PC-9 (cell line): ENCODE results near the gene CCDC138. TPM values are rescaled to one million over a fixed set of nuclear protein-coding genes. Genes with fewer than 3 reads are reported as not detected.
A peak's percentile ranks its signal among the peaks of the same experiment; 100 is the strongest.

ENCODE experiments used
- BruUV-seq: library from RNA; stranded (reverse); fragments of 400-500 nt; replicated peaks from 2 replicates; lab custom pipeline; 2021; lab: Mats Ljungman, UMichigan
- CTCF ChIA-PET: fragments of 300-600 bp; sonication (Branson Sonifier 250); formaldehyde crosslinking; loops from one replicate; lab custom pipeline; 2022; ENCODE audit warnings: antibody characterized with exemption; lab: Charles Lee
- POLR2A ChIA-PET: fragments of 300-600 bp; sonication (Branson Sonifier 250); formaldehyde crosslinking; loops from one replicate; lab custom pipeline; 2022; ENCODE audit warnings: antibody characterized with exemption; ENCODE audit not compliant: unreplicated experiment; lab: Charles Lee
- DNase-seq, 2 experiments: peaks; one replicate each; pipeline versions ENCODE4 v3.0.0 to v3.0.0-alpha.2; 2015 to 2022; ENCODE audit warnings: mixed read lengths in 1 of 2
- H2AFZ ChIP-seq: fragments of 200-600 bp; sonication (generic); 2 replicates; pipeline ENCODE4 v1.8.1; 2017; ENCODE audit warnings: antibody characterized with exemption
- H3F3A ChIP-seq: fragments of 200-600 bp; sonication (generic); 2 replicates; pipeline ENCODE4 v1.8.1; 2017; ENCODE audit warnings: antibody characterized with exemption, mild to moderate bottlenecking, low read depth; ENCODE audit not compliant: insufficient read depth
- H3K27ac ChIP-seq: fragments of 200-600 bp; sonication (generic); 2 replicates; pipeline ENCODE4 v1.6.1; 2016; ENCODE audit warnings: mixed run types
- H3K27me3 ChIP-seq: fragments of 200-600 bp; sonication (generic); 2 replicates; pipeline ENCODE4 v1.6.1; 2016; ENCODE audit warnings: low read depth, mixed run types; ENCODE audit not compliant: insufficient read depth
- H3K36me3 ChIP-seq: fragments of 200-600 bp; sonication (generic); 2 replicates; pipeline ENCODE4 v1.6.1; 2016; ENCODE audit warnings: low read depth, mixed run types
- H3K4me1 ChIP-seq: fragments of 200-600 bp; sonication (generic); replicated peaks from 2 replicates; pipeline ENCODE4 v1.6.1; 2016; ENCODE audit warnings: mixed run types; ENCODE audit not compliant: insufficient read depth
- H3K4me2 ChIP-seq: fragments of 200-600 bp; sonication (generic); 2 replicates; pipeline ENCODE4 v1.6.1; 2017; ENCODE audit warnings: mixed run types
- H3K4me3 ChIP-seq: fragments of 200-600 bp; sonication (generic); 2 replicates; pipeline ENCODE4 v1.6.1; 2016; ENCODE audit warnings: mixed run types
- H3K79me2 ChIP-seq: fragments of 200-600 bp; sonication (generic); 2 replicates; pipeline ENCODE4 v1.6.1; 2017; ENCODE audit warnings: low read depth, mixed run types
- H3K9me2 ChIP-seq: fragments of 200-600 bp; sonication (generic); 2 replicates; pipeline ENCODE4 v1.8.1; 2017; ENCODE audit warnings: mild to moderate bottlenecking; ENCODE audit not compliant: insufficient read depth
- H3K9me3 ChIP-seq: fragments of 200-600 bp; sonication (generic); 2 replicates; pipeline ENCODE4 v1.8.1; 2016; ENCODE audit warnings: low read depth; ENCODE audit not compliant: insufficient read depth
- H4K20me1 ChIP-seq: fragments of 200-600 bp; sonication (generic); 2 replicates; pipeline ENCODE4 v1.8.1; 2017; ENCODE audit not compliant: insufficient read depth
- EZH2 ChIP-seq: fragments of 200-600 bp; sonication (generic); IDR thresholded peaks from 2 replicates; pipeline ENCODE4 v1.8.0; 2017; ENCODE audit warnings: antibody characterized with exemption, low read depth
- intact Hi-C: fragments of 100-400 bp; cut with micrococcal nuclease; formaldehyde crosslinking; loops from one replicate; pipeline ENCODE4 v1.10.0; 2022; ENCODE audit not compliant: unreplicated experiment
- total RNA-seq: library from RNA; stranded (reverse); gene quantifications from 2 replicates; pipeline ENCODE4 v1.2.3, GENCODE V29; 2021
- TF ChIP-seq, protein P1 (sequence below): fragments of 200-600 bp; sonication (generic); conservative IDR thresholded peaks from 2 replicates; pipeline ENCODE4 v1.6.1; 2017; ENCODE audit warnings: mixed run types, antibody characterized with exemption, mild to moderate bottlenecking, moderate library complexity

CCDC138 gene
- total RNA-seq, 1 experiment from 2014 or later: 10.1 TPM

DNA sequence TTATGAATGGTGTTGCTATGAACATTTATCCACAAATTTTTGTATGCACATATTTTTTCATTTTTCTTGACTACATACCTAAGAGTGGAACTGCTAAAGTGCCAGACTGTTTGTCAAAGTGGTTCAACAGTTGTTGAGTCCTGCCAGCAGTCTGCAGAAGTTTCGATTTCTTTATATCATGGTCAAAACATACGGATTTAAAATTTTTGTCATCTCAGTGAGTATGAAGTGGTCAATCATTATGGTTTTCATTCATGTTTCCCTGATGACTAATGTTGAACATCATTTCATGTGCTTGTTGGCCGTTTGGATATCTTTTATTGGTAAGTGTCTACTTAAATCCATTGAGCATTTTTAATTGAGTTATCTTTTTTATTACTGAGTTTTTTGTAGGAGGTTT is 39.2 kb downstream of the CCDC138 start:
- Histone ChIP-seq H4K20me1 (no peaks in the 10 kb centered on the region), H3F3A (0 out of 2 replicates have a peak, but pooled peaks cover 4% of the 10 kb centered on the region), H3K4me1 (no peaks in the 10 kb centered on the region), H3K79me2 (no peaks in the 10 kb centered on the region), H3K27me3 (no peaks in the 10 kb centered on the region), H3K27ac (no peak overlapping the region), H2AFZ (no peak overlapping the region), H3K9me2 (no peaks in the 10 kb centered on the region), H3K4me3 (no peak overlapping the region), H3K36me3 (no peaks in the 10 kb centered on the region), H3K9me3 (no peaks in the 10 kb centered on the region), H3K4me2 (no peak overlapping the region)
- no TSS peak for BruUV-seq
- no peak for DNase-seq
- ChIA-PET CTCF (no interaction called here), POLR2A (no interaction called here)
- intact Hi-C loops: no loop called here
- TF ChIP-seq, protein P1, sequence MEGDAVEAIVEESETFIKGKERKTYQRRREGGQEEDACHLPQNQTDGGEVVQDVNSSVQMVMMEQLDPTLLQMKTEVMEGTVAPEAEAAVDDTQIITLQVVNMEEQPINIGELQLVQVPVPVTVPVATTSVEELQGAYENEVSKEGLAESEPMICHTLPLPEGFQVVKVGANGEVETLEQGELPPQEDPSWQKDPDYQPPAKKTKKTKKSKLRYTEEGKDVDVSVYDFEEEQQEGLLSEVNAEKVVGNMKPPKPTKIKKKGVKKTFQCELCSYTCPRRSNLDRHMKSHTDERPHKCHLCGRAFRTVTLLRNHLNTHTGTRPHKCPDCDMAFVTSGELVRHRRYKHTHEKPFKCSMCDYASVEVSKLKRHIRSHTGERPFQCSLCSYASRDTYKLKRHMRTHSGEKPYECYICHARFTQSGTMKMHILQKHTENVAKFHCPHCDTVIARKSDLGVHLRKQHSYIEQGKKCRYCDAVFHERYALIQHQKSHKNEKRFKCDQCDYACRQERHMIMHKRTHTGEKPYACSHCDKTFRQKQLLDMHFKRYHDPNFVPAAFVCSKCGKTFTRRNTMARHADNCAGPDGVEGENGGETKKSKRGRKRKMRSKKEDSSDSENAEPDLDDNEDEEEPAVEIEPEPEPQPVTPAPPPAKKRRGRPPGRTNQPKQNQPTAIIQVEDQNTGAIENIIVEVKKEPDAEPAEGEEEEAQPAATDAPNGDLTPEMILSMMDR: no peak
- no peak for TF ChIP-seq EZH2

DNA sequence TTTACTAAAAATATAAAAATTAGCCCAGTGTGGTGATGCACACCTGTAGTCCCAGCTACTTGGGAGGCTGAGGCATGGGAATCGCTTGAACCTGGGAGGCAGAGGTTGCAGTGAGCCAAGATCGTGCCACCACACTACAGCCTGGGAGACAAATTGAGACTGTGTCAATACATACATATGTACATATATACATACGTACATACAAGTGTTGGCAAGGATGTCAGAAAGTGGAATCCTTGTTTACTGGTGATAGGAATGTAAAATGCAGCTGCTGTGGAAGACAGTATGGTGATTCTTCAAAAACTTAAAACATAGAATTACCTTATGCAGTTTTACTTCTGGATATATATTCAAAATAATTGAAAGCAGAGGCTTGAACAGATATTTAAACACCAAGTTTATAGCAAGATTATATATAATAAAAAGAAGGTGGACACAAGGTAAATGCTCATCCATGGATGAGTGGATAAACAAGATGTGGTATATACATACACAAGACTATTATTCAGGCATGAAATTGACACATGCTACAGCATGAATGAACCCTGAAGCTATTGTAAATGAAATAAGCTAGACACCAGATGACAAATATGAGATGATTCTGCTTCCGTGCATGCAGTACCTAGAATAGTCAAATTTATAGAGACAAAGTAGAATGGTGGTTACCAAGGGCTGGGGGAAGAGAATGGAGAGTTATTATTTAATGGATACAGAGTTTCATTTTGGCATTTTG is 43.2 kb downstream of the CCDC138 start:
- CTCF ChIA-PET: no interaction called here

DNA sequence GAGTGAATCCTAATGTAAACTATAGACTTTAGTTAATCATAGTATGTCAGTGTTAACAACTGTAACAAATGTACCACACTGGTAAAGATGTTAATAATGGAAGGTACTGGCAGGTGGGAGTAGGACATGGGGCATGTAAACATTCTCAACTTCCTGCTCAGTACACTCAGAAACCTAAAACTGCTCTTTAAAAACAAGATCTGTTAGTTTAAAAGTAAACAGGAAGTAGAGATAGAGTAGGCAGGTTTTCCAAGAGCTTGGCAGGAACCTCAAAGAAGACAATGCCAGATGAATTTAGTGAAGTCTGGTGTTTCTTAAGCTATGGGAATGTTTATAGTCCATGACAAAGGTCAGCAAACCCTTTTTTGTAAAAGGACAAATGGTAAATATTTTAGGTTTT is 46.6 kb downstream of the CCDC138 start:
- POLR2A ChIA-PET: no interaction called here
- no TSS peak for BruUV-seq
- Histone ChIP-seq H3K4me3 (no peak overlapping the region), H3K27ac (peak overlapping the region; percentile 24; the same call in 1 of the 2 replicates), H3K4me1 (peaks cover 10% of the 10 kb centered on the region), H3K36me3 (0 out of 2 replicates have a peak, but pooled peaks cover 7% of the 10 kb centered on the region), H3K9me2 (no peaks in the 10 kb centered on the region), H3K27me3 (no peaks in the 10 kb centered on the region), H4K20me1 (no peaks in the 10 kb centered on the region), H3F3A (peaks cover 12% of the 10 kb centered on the region; the same call in 1 of the 2 replicates), H3K9me3 (peaks cover 5% of the 10 kb centered on the region; the same call in 1 of the 2 replicates), H3K79me2 (no peaks in the 10 kb centered on the region), H2AFZ (no peak overlapping the region), H3K4me2 (peak overlapping the region; percentile 28)
- intact Hi-C loops: no loop called here
- CTCF ChIA-PET: interaction anchor here (0.6 kb wide), 1 partner anchor 653 kb away, joined by 3 read pairs; no protein-coding TSS in a partner anchor
- no peak for TF ChIP-seq EZH2
- TF ChIP-seq, protein P1: no peak
- peak in 1 of 2 experiments; percentile 43 for DNase-seq

More for the DNA sequence above, 43.2 kb downstream of the CCDC138 start:
- no peak overlapping the region for H3K27ac ChIP-seq
- H3K9me2 ChIP-seq: no peaks in the 10 kb centered on the region
- intact Hi-C loops: no loop called here
- H3K4me1 ChIP-seq: peaks cover 10% of the 10 kb centered on the region
- DNase-seq: no peak
- no peak overlapping the region for H3K4me3 ChIP-seq
- no peaks in the 10 kb centered on the region for H3K79me2 ChIP-seq
- no peaks in the 10 kb centered on the region for H3K36me3 ChIP-seq
- H4K20me1 ChIP-seq: no peaks in the 10 kb centered on the region
- peaks cover 12% of the 10 kb centered on the region; the same call in 1 of the 2 replicates for H3F3A ChIP-seq
- H3K9me3 ChIP-seq: no peaks in the 10 kb centered on the region
- H2AFZ ChIP-seq: no peak overlapping the region
- H3K4me2 ChIP-seq: no peak overlapping the region
- no peaks in the 10 kb centered on the region for H3K27me3 ChIP-seq
- no TSS peak for BruUV-seq
- TF ChIP-seq, protein P1: no peak
- TF ChIP-seq EZH2: no peak
- POLR2A ChIA-PET: no interaction called here
